PC-9 (cell line): Measurements from ENCODE around the gene ATG2A. TPM values are rescaled to one million over a fixed set of nuclear protein-coding genes. Genes with fewer than 3 reads are reported as not detected.

Experiments
- BruUV-seq: library from RNA; stranded (reverse); fragments of 400-500 nt; replicated peaks from 2 replicates; lab custom pipeline; 2021; lab: Mats Ljungman, UMichigan
- CTCF ChIA-PET: fragments of 300-600 bp; sonication (Branson Sonifier 250); formaldehyde crosslinking; loops from one replicate; lab custom pipeline; 2022; ENCODE audit warnings: antibody characterized with exemption; lab: Charles Lee
- POLR2A ChIA-PET: fragments of 300-600 bp; sonication (Branson Sonifier 250); formaldehyde crosslinking; loops from one replicate; lab custom pipeline; 2022; ENCODE audit warnings: antibody characterized with exemption; ENCODE audit not compliant: unreplicated experiment; lab: Charles Lee
- DNase-seq, 2 experiments: peaks; one replicate each; pipeline versions ENCODE4 v3.0.0 to v3.0.0-alpha.2; 2015 to 2022; ENCODE audit warnings: mixed read lengths in 1 of 2
- H2AFZ ChIP-seq: fragments of 200-600 bp; sonication (generic); 2 replicates; pipeline ENCODE4 v1.8.1; 2017; ENCODE audit warnings: antibody characterized with exemption
- H3F3A ChIP-seq: fragments of 200-600 bp; sonication (generic); 2 replicates; pipeline ENCODE4 v1.8.1; 2017; ENCODE audit warnings: antibody characterized with exemption, mild to moderate bottlenecking, low read depth; ENCODE audit not compliant: insufficient read depth
- H3K27ac ChIP-seq: fragments of 200-600 bp; sonication (generic); 2 replicates; pipeline ENCODE4 v1.6.1; 2016; ENCODE audit warnings: mixed run types
- H3K27me3 ChIP-seq: fragments of 200-600 bp; sonication (generic); 2 replicates; pipeline ENCODE4 v1.6.1; 2016; ENCODE audit warnings: low read depth, mixed run types; ENCODE audit not compliant: insufficient read depth
- H3K36me3 ChIP-seq: fragments of 200-600 bp; sonication (generic); 2 replicates; pipeline ENCODE4 v1.6.1; 2016; ENCODE audit warnings: low read depth, mixed run types
- H3K4me1 ChIP-seq: fragments of 200-600 bp; sonication (generic); replicated peaks from 2 replicates; pipeline ENCODE4 v1.6.1; 2016; ENCODE audit warnings: mixed run types; ENCODE audit not compliant: insufficient read depth
- H3K4me2 ChIP-seq: fragments of 200-600 bp; sonication (generic); 2 replicates; pipeline ENCODE4 v1.6.1; 2017; ENCODE audit warnings: mixed run types
- H3K4me3 ChIP-seq: fragments of 200-600 bp; sonication (generic); 2 replicates; pipeline ENCODE4 v1.6.1; 2016; ENCODE audit warnings: mixed run types
- H3K79me2 ChIP-seq: fragments of 200-600 bp; sonication (generic); 2 replicates; pipeline ENCODE4 v1.6.1; 2017; ENCODE audit warnings: low read depth, mixed run types
- H3K9me2 ChIP-seq: fragments of 200-600 bp; sonication (generic); 2 replicates; pipeline ENCODE4 v1.8.1; 2017; ENCODE audit warnings: mild to moderate bottlenecking; ENCODE audit not compliant: insufficient read depth
- H3K9me3 ChIP-seq: fragments of 200-600 bp; sonication (generic); 2 replicates; pipeline ENCODE4 v1.8.1; 2016; ENCODE audit warnings: low read depth; ENCODE audit not compliant: insufficient read depth
- H4K20me1 ChIP-seq: fragments of 200-600 bp; sonication (generic); 2 replicates; pipeline ENCODE4 v1.8.1; 2017; ENCODE audit not compliant: insufficient read depth
- EZH2 ChIP-seq: fragments of 200-600 bp; sonication (generic); IDR thresholded peaks from 2 replicates; pipeline ENCODE4 v1.8.0; 2017; ENCODE audit warnings: antibody characterized with exemption, low read depth
- intact Hi-C: fragments of 100-400 bp; cut with micrococcal nuclease; formaldehyde crosslinking; loops from one replicate; pipeline ENCODE4 v1.10.0; 2022; ENCODE audit not compliant: unreplicated experiment
- total RNA-seq: library from RNA; stranded (reverse); gene quantifications from 2 replicates; pipeline ENCODE4 v1.2.3, GENCODE V29; 2021
- TF ChIP-seq, protein P1 (sequence below): fragments of 200-600 bp; sonication (generic); conservative IDR thresholded peaks from 2 replicates; pipeline ENCODE4 v1.6.1; 2017; ENCODE audit warnings: mixed run types, antibody characterized with exemption, mild to moderate bottlenecking, moderate library complexity

Gene ATG2A
- total RNA-seq, 1 experiment from 2014 or later = 48.2 TPM

DNA sequence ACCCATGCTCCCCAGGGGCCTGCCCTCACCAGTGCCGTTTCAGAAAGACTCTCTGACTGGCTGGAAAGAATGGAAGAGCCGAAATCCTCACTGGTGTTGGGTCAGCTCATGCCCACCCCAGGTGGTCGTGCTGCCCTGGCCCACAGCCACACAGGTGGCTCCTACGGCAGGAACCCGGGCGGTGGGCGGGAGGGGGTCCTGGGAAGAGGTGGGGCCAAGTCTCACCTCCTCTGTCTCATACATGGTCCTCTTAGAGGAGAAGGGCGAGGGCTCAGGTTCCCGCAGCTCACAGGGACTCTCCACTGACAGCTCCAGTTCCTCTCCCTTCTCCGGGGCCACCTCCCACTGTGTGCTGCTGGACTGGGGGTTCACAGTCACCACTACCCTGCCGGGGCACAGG lies 8.2 kb downstream of the ATG2A start:
- H4K20me1 ChIP-seq = no peaks in the 10 kb centered on the region
- ChIA-PET POLR2A (interaction anchor here (0.6 kb wide), 1 partner anchor 1906 kb away, joined by 6 read pairs; no protein-coding TSS in a partner anchor), CTCF (no interaction called here)
- H3F3A ChIP-seq = no peaks in the 10 kb centered on the region
- DNase-seq = no peak
- no peaks in the 10 kb centered on the region for H3K4me1 ChIP-seq
- no peak overlapping the region for H2AFZ ChIP-seq
- intact Hi-C loops = no loop called here
- BruUV-seq = no TSS peak
- TF ChIP-seq, protein P1, sequence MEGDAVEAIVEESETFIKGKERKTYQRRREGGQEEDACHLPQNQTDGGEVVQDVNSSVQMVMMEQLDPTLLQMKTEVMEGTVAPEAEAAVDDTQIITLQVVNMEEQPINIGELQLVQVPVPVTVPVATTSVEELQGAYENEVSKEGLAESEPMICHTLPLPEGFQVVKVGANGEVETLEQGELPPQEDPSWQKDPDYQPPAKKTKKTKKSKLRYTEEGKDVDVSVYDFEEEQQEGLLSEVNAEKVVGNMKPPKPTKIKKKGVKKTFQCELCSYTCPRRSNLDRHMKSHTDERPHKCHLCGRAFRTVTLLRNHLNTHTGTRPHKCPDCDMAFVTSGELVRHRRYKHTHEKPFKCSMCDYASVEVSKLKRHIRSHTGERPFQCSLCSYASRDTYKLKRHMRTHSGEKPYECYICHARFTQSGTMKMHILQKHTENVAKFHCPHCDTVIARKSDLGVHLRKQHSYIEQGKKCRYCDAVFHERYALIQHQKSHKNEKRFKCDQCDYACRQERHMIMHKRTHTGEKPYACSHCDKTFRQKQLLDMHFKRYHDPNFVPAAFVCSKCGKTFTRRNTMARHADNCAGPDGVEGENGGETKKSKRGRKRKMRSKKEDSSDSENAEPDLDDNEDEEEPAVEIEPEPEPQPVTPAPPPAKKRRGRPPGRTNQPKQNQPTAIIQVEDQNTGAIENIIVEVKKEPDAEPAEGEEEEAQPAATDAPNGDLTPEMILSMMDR = no peak
- TF ChIP-seq EZH2 = no peak
- no peaks in the 10 kb centered on the region for H3K9me2 ChIP-seq
- H3K9me3 ChIP-seq = no peaks in the 10 kb centered on the region
- peaks cover 29% of the 10 kb centered on the region for H3K36me3 ChIP-seq
- no peaks in the 10 kb centered on the region for H3K27me3 ChIP-seq
- H3K79me2 ChIP-seq = no peaks in the 10 kb centered on the region
- no peak overlapping the region for H3K4me2 ChIP-seq
- no peak overlapping the region for H3K27ac ChIP-seq
- H3K4me3 ChIP-seq = no peak overlapping the region

DNA sequence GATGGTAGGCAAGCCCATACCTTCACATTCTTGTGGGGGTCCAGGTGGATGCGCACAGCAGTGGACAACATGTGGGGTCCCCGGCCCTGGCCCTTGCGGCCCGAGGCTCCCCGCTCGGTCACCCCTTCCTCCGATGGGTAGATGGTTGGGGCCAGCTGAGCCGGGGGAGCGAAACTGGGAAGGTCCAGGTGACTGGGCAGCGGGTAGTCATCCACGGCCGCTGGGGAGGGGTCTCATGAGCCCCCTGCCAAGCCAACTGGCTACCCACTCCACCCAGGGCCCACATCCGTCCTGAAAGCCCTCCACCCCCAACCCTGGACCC lies 10.7 kb downstream of the ATG2A start:
- POLR2A ChIA-PET = no interaction called here
- H3K36me3 ChIP-seq = peaks cover 24% of the 10 kb centered on the region

DNA sequence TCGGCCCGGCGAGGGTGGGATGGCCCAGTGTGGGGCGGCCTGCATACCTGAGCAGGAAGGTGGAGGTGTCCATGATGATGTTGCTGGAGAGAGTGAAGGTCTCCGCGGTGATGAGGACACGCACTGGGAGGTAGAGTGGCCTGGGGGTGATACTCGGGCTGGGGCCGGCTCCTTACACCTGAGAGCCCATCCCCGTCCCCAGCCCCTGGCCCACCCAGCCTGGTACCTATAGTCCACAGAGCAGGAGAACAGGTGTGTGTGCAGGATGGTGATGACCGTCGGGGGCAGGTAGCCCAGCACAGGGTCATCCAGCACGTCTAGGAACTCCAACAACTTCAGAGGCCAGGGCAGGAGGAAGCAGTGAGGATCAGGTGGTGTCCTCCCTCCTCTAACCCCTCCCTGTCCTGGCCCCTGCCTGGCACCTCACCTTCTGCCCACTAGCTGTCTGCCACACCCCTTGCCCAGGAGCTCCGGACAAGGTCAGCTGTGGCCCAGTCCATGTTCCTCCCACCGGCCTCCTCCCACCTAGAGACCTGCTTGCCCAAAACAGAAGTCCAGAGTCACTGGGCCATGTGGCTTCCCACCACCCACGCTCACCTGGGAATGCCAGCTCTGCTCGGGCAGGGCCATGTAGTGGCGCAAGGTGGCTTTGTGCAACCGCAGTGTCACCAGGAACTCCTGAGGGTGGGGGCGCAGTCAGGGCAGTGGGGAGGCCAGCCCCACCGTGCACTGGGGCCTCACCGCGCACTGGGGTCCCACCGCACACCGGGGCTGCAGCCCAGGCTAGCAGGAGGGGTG lies 11.3 kb downstream of the ATG2A start:
- no peaks in the 10 kb centered on the region; the same call in 1 of the 2 replicates for H4K20me1 ChIP-seq
- H3K4me1 ChIP-seq = no peaks in the 10 kb centered on the region
- no peak overlapping the region for H3K4me2 ChIP-seq
- H3K36me3 ChIP-seq = peaks cover 20% of the 10 kb centered on the region
- H3K4me3 ChIP-seq = no peak overlapping the region
- H3K79me2 ChIP-seq = no peaks in the 10 kb centered on the region
- ChIA-PET POLR2A (no interaction called here), CTCF (no interaction called here)
- H3F3A ChIP-seq = no peaks in the 10 kb centered on the region
- intact Hi-C loops = no loop called here
- H3K9me2 ChIP-seq = no peaks in the 10 kb centered on the region
- no peak for DNase-seq
- no peak overlapping the region for H2AFZ ChIP-seq
- BruUV-seq = no TSS peak
- H3K27me3 ChIP-seq = no peaks in the 10 kb centered on the region
- TF ChIP-seq, protein P1 = no peak
- TF ChIP-seq EZH2 = no peak
- H3K9me3 ChIP-seq = no peaks in the 10 kb centered on the region
- no peak overlapping the region for H3K27ac ChIP-seq

More for the DNA sequence above, 10.7 kb downstream of the ATG2A start:
- intact Hi-C loops = no loop called here
- no peaks in the 10 kb centered on the region for H3K9me3 ChIP-seq
- no peak overlapping the region for H2AFZ ChIP-seq
- no peak overlapping the region for H3K4me3 ChIP-seq
- CTCF ChIA-PET = no interaction called here
- DNase-seq = no peak
- no peaks in the 10 kb centered on the region for H3K4me1 ChIP-seq
- H4K20me1 ChIP-seq = no peaks in the 10 kb centered on the region
- H3K9me2 ChIP-seq = no peaks in the 10 kb centered on the region
- no peaks in the 10 kb centered on the region for H3K79me2 ChIP-seq
- no peaks in the 10 kb centered on the region for H3F3A ChIP-seq
- BruUV-seq = no TSS peak
- H3K4me2 ChIP-seq = no peak overlapping the region
- H3K27ac ChIP-seq = no peak overlapping the region
- H3K27me3 ChIP-seq = no peaks in the 10 kb centered on the region
- TF ChIP-seq, protein P1 = no peak
